SH-SY5Y (cell line): ENCODE results near the gene RPL36.

Experiments
- GATA2 ChIP-seq: IDR thresholded peaks from 2 replicates; pipeline ENCODE4 v1.6.1; 2011; ENCODE audit warnings: mild to moderate bottlenecking, low read depth, low read length
- GATA3 ChIP-seq: IDR thresholded peaks from 2 replicates; pipeline ENCODE4 v1.6.1; 2011; ENCODE audit warnings: low read depth, mild to moderate bottlenecking, low read length, moderate library complexity

DNA sequence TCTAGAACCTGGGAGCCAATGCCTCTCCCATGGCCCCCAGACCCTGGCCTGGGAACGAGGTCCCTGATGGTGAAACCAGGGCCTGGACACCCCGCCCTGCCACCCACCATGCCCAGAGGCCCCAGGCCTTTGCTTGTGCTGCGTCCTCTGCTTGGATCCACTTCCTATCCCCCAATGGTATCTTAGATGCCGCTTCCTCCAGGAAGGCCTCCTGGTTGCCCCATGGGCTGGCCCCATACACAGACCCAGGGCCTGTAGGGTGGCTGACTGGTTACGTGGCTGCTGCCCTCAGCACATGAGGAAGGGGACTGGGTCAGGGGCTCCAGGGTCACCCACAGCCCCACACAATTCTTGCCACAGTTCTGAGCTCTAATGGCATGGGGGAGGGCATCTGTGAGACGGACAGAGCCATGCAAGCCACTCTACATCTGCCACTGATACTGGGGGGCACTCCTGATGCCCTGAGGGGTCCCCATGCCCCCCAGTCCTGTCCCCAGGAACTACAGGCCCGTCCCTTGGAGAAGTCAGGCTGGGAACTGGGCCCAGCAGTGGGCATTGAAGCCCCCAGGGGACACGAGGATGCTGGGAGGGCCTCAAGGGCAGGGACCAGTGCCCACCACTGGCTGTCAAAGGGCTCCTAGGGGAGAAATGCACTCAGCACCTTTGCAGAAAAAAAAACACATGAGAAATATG, 5.0 kb downstream of the RPL36 start:
- TF ChIP-seq GATA2 (no peak), GATA3 (no peak)
